Measurements from ENCODE around the gene C6orf58.

C6orf58 gene

DNA sequence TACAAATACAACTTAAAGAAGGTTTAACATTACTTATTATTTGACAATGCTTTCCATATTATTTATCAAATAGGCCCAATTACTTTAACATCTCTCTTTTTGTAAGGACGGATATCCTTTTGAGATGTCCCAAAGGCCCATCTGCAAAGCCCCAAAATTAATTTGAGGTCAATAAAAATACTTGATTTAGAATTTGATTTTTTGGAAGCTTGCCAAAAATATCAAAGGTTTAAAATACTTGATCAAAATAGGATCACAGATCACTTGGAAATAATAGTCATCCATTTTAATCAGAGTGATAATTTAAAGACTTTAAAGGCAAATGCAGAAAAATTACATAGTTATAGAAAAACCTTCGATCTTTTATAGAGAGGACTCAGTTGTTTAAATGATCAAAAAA lies 8.1 kb downstream of the C6orf58 start:
- H3K27me3 ChIP-seq (ENCODE audit: insufficient read depth, low read length, poor library complexity, severe bottlenecking) = no peaks in the 10 kb centered on the region
- no peaks in the 10 kb centered on the region for H4K20me1 ChIP-seq (ENCODE audit: insufficient read depth, low read length, poor library complexity, severe bottlenecking)
- no peak overlapping the region for H3K4me3 ChIP-seq (ENCODE audit: low read length, poor library complexity, severe bottlenecking)
- no peak overlapping the region for H3K4me2 ChIP-seq (ENCODE audit: low read depth, low read length, poor library complexity, severe bottlenecking)
- H3K9me2 ChIP-seq (replicated peaks; ENCODE audit: low read depth, low read length) = no peaks in the 10 kb centered on the region
- H3K9me3 ChIP-seq (ENCODE audit: insufficient read depth, low read depth, low read length) = no peaks in the 10 kb centered on the region
- no peak overlapping the region for H2AFZ ChIP-seq (ENCODE audit: low read length)
- H3K9ac ChIP-seq (ENCODE audit: low read depth, low read length, poor library complexity, severe bottlenecking) = no peak overlapping the region
- no peaks in the 10 kb centered on the region for H3K4me1 ChIP-seq (ENCODE audit: insufficient read depth, low read length, poor library complexity, severe bottlenecking)
- no peaks in the 10 kb centered on the region for H3K36me3 ChIP-seq (ENCODE audit: insufficient read depth, low read length)
- H3F3A ChIP-seq (ENCODE audit: low read depth) = no peaks in the 10 kb centered on the region
- H3K79me2 ChIP-seq (ENCODE audit: insufficient read depth, low read length) = no peaks in the 10 kb centered on the region
- TF ChIP-seq, protein P1, sequence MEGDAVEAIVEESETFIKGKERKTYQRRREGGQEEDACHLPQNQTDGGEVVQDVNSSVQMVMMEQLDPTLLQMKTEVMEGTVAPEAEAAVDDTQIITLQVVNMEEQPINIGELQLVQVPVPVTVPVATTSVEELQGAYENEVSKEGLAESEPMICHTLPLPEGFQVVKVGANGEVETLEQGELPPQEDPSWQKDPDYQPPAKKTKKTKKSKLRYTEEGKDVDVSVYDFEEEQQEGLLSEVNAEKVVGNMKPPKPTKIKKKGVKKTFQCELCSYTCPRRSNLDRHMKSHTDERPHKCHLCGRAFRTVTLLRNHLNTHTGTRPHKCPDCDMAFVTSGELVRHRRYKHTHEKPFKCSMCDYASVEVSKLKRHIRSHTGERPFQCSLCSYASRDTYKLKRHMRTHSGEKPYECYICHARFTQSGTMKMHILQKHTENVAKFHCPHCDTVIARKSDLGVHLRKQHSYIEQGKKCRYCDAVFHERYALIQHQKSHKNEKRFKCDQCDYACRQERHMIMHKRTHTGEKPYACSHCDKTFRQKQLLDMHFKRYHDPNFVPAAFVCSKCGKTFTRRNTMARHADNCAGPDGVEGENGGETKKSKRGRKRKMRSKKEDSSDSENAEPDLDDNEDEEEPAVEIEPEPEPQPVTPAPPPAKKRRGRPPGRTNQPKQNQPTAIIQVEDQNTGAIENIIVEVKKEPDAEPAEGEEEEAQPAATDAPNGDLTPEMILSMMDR (conservative IDR thresholded peaks at IDR 0.05; ENCODE audit: low read length) = no peak
- no peak for TF ChIP-seq EZH2phosphoT487 (IDR thresholded peaks at IDR 0.05; ENCODE audit: borderline replicate concordance)

- no peaks in the 10 kb centered on the region for H3K9me3 ChIP-seq (ENCODE audit: insufficient read depth, low read depth, low read length)
- H3K4me3 ChIP-seq (ENCODE audit: low read length, poor library complexity, severe bottlenecking) = no peak overlapping the region
- no peaks in the 10 kb centered on the region for H3K4me1 ChIP-seq (ENCODE audit: insufficient read depth, low read length, poor library complexity, severe bottlenecking)
- TF ChIP-seq EZH2phosphoT487 (IDR thresholded peaks at IDR 0.05; ENCODE audit: borderline replicate concordance) = no peak
- TF ChIP-seq, protein P1 (conservative IDR thresholded peaks at IDR 0.05; ENCODE audit: low read length) = no peak
- H3F3A ChIP-seq (ENCODE audit: low read depth) = no peaks in the 10 kb centered on the region
- H3K36me3 ChIP-seq (ENCODE audit: insufficient read depth, low read length) = no peaks in the 10 kb centered on the region
- H3K79me2 ChIP-seq (ENCODE audit: insufficient read depth, low read length) = no peaks in the 10 kb centered on the region
- no peak overlapping the region for H3K4me2 ChIP-seq (ENCODE audit: low read depth, low read length, poor library complexity, severe bottlenecking)
- no peaks in the 10 kb centered on the region for H3K27me3 ChIP-seq (ENCODE audit: insufficient read depth, low read length, poor library complexity, severe bottlenecking)
- no peak overlapping the region for H3K9ac ChIP-seq (ENCODE audit: low read depth, low read length, poor library complexity, severe bottlenecking)
- H4K20me1 ChIP-seq (ENCODE audit: insufficient read depth, low read length, poor library complexity, severe bottlenecking) = no peaks in the 10 kb centered on the region
- H2AFZ ChIP-seq (ENCODE audit: low read length) = peak overlapping the region; percentile 25; the same call in 1 of the 2 replicates
- no peaks in the 10 kb centered on the region for H3K9me2 ChIP-seq (replicated peaks; ENCODE audit: low read depth, low read length)
Measured at GRCh38 chr6:127586372-127586771, 9.4 kb downstream of the C6orf58 start.

DNA sequence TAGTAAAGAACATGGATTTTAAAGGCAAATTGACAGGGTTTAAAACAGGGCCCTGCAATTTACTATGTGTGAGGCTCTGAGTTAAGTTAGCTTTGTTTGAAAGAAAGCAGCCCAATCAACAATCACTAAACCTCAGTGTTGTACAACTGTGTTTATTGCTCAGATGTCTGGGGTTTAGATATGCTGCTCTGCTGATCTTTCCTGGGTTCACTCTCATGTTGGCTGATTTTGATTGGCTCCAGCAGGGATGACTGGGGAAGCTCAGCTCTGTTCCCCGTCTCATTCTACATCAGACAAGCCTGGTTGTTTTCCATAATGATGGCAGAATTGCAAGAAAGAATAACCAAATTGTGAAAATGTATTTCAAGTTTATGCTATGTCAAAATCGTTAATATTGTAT lies 10.9 kb downstream of the C6orf58 start:
- Histone ChIP-seq H3K4me2 (ENCODE audit: low read depth, low read length, poor library complexity, severe bottlenecking) (no peak overlapping the region), H3K27me3 (ENCODE audit: insufficient read depth, low read length, poor library complexity, severe bottlenecking) (no peaks in the 10 kb centered on the region), H2AFZ (ENCODE audit: low read length) (no peak overlapping the region), H3K9me2 (replicated peaks; ENCODE audit: low read depth, low read length) (no peaks in the 10 kb centered on the region), H3K36me3 (ENCODE audit: insufficient read depth, low read length) (no peaks in the 10 kb centered on the region), H3K9ac (ENCODE audit: low read depth, low read length, poor library complexity, severe bottlenecking) (no peak overlapping the region), H3K4me3 (ENCODE audit: low read length, poor library complexity, severe bottlenecking) (no peak overlapping the region), H3K79me2 (ENCODE audit: insufficient read depth, low read length) (no peaks in the 10 kb centered on the region), H3K4me1 (ENCODE audit: insufficient read depth, low read length, poor library complexity, severe bottlenecking) (no peaks in the 10 kb centered on the region), H3F3A (ENCODE audit: low read depth) (no peaks in the 10 kb centered on the region), H4K20me1 (ENCODE audit: insufficient read depth, low read length, poor library complexity, severe bottlenecking) (no peaks in the 10 kb centered on the region), H3K9me3 (ENCODE audit: insufficient read depth, low read depth, low read length) (no peaks in the 10 kb centered on the region)
- TF ChIP-seq, protein P1 (conservative IDR thresholded peaks at IDR 0.05; ENCODE audit: low read length) = no peak
- no peak for TF ChIP-seq EZH2phosphoT487 (IDR thresholded peaks at IDR 0.05; ENCODE audit: borderline replicate concordance)

All from Loucy (cell line).